ENCODE data around the gene RPN2. TPM values are rescaled to one million over a fixed set of nuclear protein-coding genes. Genes with fewer than 3 reads are reported as not detected.

The RPN2 gene
- 234 TPM in 2 replicates for total RNA-seq (2021)
- long read RNA-seq, transcript RPN2-201 (17 exons, 2,515 nt) = major isoform, 3,570 of 4,281 reads
- long read RNA-seq, partial matches to known transcripts = 218 of 4,281 reads
- long read RNA-seq, other reads (novel, unspliced or antisense) = 492 of 4,281 reads

GRCh38 chr20:37178839-37179682, at the start of gene RPN2, which contains the start of gene MROH8:
TSS of gene RPN2 (plus strand) at chr20:37179330. CDS start at chr20:37179357, 27 bp downstream.
TSS of gene MROH8 (minus strand) at chr20:37179548.
- peaks cover 10% of the 10 kb centered on the region for H3K23me2 ChIP-seq (ENCODE audit: insufficient read length, low read depth, low read length, poor library complexity, severe bottlenecking)
- H2BK20ac ChIP-seq (ENCODE audit: low read depth, low read length, poor library complexity, severe bottlenecking) = no peak within 1 kb of the TSS
- H2BK120ac ChIP-seq (ENCODE audit: low read depth, low read length, poor library complexity, severe bottlenecking) = no peak within 1 kb of the TSS
- no peak within 1 kb of the TSS for H2BK12ac ChIP-seq (ENCODE audit: insufficient read length, low read depth, low read length)
- H3K14ac ChIP-seq (ENCODE audit: insufficient read depth, low read length) = peak within 1 kb of the TSS; percentile 99
- H3K4me1 ChIP-seq (ENCODE audit: insufficient read depth, low read length) = no peaks in the 10 kb centered on the region; the same call in 1 of the 2 replicates
- DNase-seq = peak; percentile 98
- H4K20me1 ChIP-seq (ENCODE audit: control insufficient read depth, insufficient read depth, insufficient read length) = peaks cover 2% of the 10 kb centered on the region
- no peak within 1 kb of the TSS for H4K91ac ChIP-seq (ENCODE audit: insufficient read length, low read depth, low read length)
- no peak within 1 kb of the TSS for H3K23ac ChIP-seq (ENCODE audit: insufficient read length, low read depth, low read length)
- H4K8ac ChIP-seq (replicated peaks; ENCODE audit: insufficient read length, low read depth, low read length) = no peak within 1 kb of the TSS
- H3K9ac ChIP-seq (ENCODE audit: extremely low read depth, insufficient read length, low read length) = peak within 1 kb of the TSS; percentile 92
- peaks cover 9 to 17% (median 14%) of the 10 kb centered on the region in 3 experiments; a peak in 6 of 7 replicates for H3K36me3 Mint-ChIP-seq (ENCODE audit: insufficient read depth in 1 of 3, low read depth in 3 of 3)
- no peaks in the 10 kb centered on the region; the same call in 1 of the 2 replicates for H3K27me3 Mint-ChIP-seq (ENCODE audit: low read depth)
- H3K4ac ChIP-seq (ENCODE audit: low read depth, low read length) = no peak within 1 kb of the TSS
- H3K27me3 ChIP-seq (ENCODE audit: insufficient read depth, low read length) = no peaks in the 10 kb centered on the region
- H3K4me1 Mint-ChIP-seq = peaks cover 14 to 18% of the 10 kb centered on the region in 2 experiments
- no peak within 1 kb of the TSS for H2BK15ac ChIP-seq (ENCODE audit: low read depth, low read length)
- H3K9me3 Mint-ChIP-seq = no peaks in the 10 kb centered on the region
- H3T11ph ChIP-seq (ENCODE audit: low read length) = no peak within 1 kb of the TSS
- no peak within 1 kb of the TSS for H4K5ac ChIP-seq (ENCODE audit: insufficient read length, low read depth, low read length)
- WGBS (ENCODE audit: extremely low coverage, insufficient read length, low lambda C conversion rate) = no CpG with 5 or more reads among the region's 80 CpGs
- no peak within 1 kb of the TSS for H2AFZ ChIP-seq (ENCODE audit: low read length)
- H3K4me3 Mint-ChIP-seq = peak within 1 kb of the TSS; percentile 95
- peak within 1 kb of the TSS; percentile 97 to 99 (median 98) for H3K27ac Mint-ChIP-seq
- H3K4me2 ChIP-seq (ENCODE audit: insufficient read depth, insufficient read length, low read length) = peak within 1 kb of the TSS; percentile 100
- H2AK5ac ChIP-seq (ENCODE audit: insufficient read length, low read length) = no peak within 1 kb of the TSS
- peak within 1 kb of the TSS; percentile 98 for H3K18ac ChIP-seq (ENCODE audit: insufficient read length, low read depth, low read length)
- peak within 1 kb of the TSS; percentile 67 for H2BK5ac ChIP-seq (ENCODE audit: insufficient read length, low read length)
- H3K79me2 ChIP-seq (ENCODE audit: insufficient read depth, low read length) = peaks cover 21% of the 10 kb centered on the region
- peak within 1 kb of the TSS; percentile 36 for H3K27ac ChIP-seq (ENCODE audit: insufficient read length, low read depth, low read length)
- no peaks in the 10 kb centered on the region for H3K9me3 ChIP-seq (ENCODE audit: control insufficient read depth, low read depth, low read length)
- H3K56ac ChIP-seq (ENCODE audit: insufficient read length, low read depth, low read length) = peak within 1 kb of the TSS; percentile 20
- TF ChIP-seq CTCF (conservative IDR thresholded peaks at IDR 0.05) = no peak
- no peaks in the 10 kb centered on the region for H3K79me1 ChIP-seq (ENCODE audit: insufficient read depth, low read depth, low read length, poor library complexity, severe bottlenecking)
